H1 (cell line): Measurements from ENCODE around the gene IFT81. TPM values are rescaled to one million over a fixed set of nuclear protein-coding genes. Genes with fewer than 3 reads are reported as not detected.

Source experiments
- CTCF ChIA-PET: fragments of 300-600 bp; sonication (Branson Sonifier 250); formaldehyde crosslinking; loops from one replicate; lab custom pipeline; 2021; ENCODE audit not compliant: partially characterized antibody; lab: Charles Lee
- POLR2A ChIA-PET: fragments of 300-600 bp; sonication (Branson Sonifier 250); formaldehyde crosslinking; loops from one replicate; lab custom pipeline; 2021; ENCODE audit warnings: inconsistent platforms; ENCODE audit not compliant: partially characterized antibody; lab: Charles Lee
- DNase-seq, 2 experiments: peaks; one replicate each; pipeline versions ENCODE4 v3.0.0 to v3.0.0-alpha.2; 2010 to 2022; ENCODE audit warnings: low spot score in 2 of 2, low read depth in 1 of 2, mixed read lengths in 1 of 2
- FAIRE-seq: peaks from 2 replicates; lab custom pipeline; 2011; peaks lifted over from hg19 to GRCh38; lab: Jason Lieb, UNC
- H2AFZ ChIP-seq: 2 replicates; pipeline ENCODE4 v1.8.1; 2012; ENCODE audit warnings: low read length, inconsistent platforms
- H2AK5ac ChIP-seq: 2 replicates; pipeline ENCODE4 v1.6.1; 2013; ENCODE audit warnings: low read depth, low read length
- H2BK120ac ChIP-seq: replicated peaks from 2 replicates; pipeline ENCODE3; 2013; ENCODE audit warnings: low read depth, low read length, inconsistent platforms
- H2BK12ac ChIP-seq: 2 replicates; pipeline ENCODE4 v1.6.1; 2013; ENCODE audit warnings: low read depth, low read length
- H2BK15ac ChIP-seq: 2 replicates; pipeline ENCODE4 v1.6.1; 2013; ENCODE audit warnings: low read length
- H2BK20ac ChIP-seq: 2 replicates; pipeline ENCODE4 v1.6.1; 2013; ENCODE audit warnings: low read length
- H2BK5ac ChIP-seq: 2 replicates; pipeline ENCODE4 v1.6.1; 2013; ENCODE audit warnings: low read depth, low read length
- H3K14ac ChIP-seq: 2 replicates; pipeline ENCODE4 v1.6.1; 2013; ENCODE audit warnings: inconsistent platforms; ENCODE audit not compliant: insufficient read length
- H3K18ac ChIP-seq: 2 replicates; pipeline ENCODE4 v1.6.1; 2013; ENCODE audit warnings: low read length; ENCODE audit errors: extremely low read depth
- H3K23ac ChIP-seq: 2 replicates; pipeline ENCODE4 v1.6.1; 2013; ENCODE audit warnings: inconsistent platforms; ENCODE audit not compliant: insufficient read length
- H3K23me2 ChIP-seq: 2 replicates; pipeline ENCODE4 v1.6.1; 2013; ENCODE audit warnings: low read depth, low read length
- H3K27ac ChIP-seq: 2 replicates; pipeline ENCODE4 v1.6.1; 2011; ENCODE audit warnings: low read depth, low read length, inconsistent platforms
- H3K27me3 ChIP-seq, 4 experiments: replicated peaks in 1 of 4; 1 replicate in 1 of 4; 2 replicates in 3 of 4; pipeline versions ENCODE4 v1.6.1 to v1.8.1; 2011 to 2013; ENCODE audit warnings: low read length in 3 of 4, mild to moderate bottlenecking in 3 of 4, inconsistent platforms in 2 of 4, mixed read lengths in 2 of 4, moderate library complexity in 1 of 4; ENCODE audit not compliant: control insufficient read depth in 3 of 4, insufficient read depth in 3 of 4; ENCODE audit errors: extremely low read depth in 1 of 4
- H3K36me3 ChIP-seq, 4 experiments: 2 replicates each; pipeline versions ENCODE4 v1.6.1 to v1.8.1; 2011 to 2013; ENCODE audit warnings: mild to moderate bottlenecking in 4 of 4, low read length in 3 of 4, moderate library complexity in 2 of 4, control low read depth in 1 of 4, inconsistent platforms in 1 of 4; ENCODE audit not compliant: insufficient read depth in 4 of 4, control insufficient read depth in 2 of 4
- H3K4ac ChIP-seq: replicated peaks from 2 replicates; pipeline ENCODE3; 2013; ENCODE audit warnings: low read length, low read depth, mixed read lengths, inconsistent platforms; ENCODE audit not compliant: insufficient read length
- H3K4me1 ChIP-seq, 4 experiments: replicated peaks in 1 of 4; 1 replicate in 1 of 4; 2 replicates in 3 of 4; pipeline versions ENCODE4 v1.6.1 to v1.8.1; 2011 to 2013; ENCODE audit warnings: low read length in 3 of 4, inconsistent platforms in 2 of 4, mixed read lengths in 1 of 4; ENCODE audit not compliant: insufficient read depth in 4 of 4, control insufficient read depth in 3 of 4
- H3K4me2 ChIP-seq, 2 experiments: 2 replicates each; pipeline versions ENCODE4 v1.6.1 to v1.8.1; 2011 to 2013; ENCODE audit warnings: low read depth in 2 of 2, low read length in 2 of 2, control low read depth in 1 of 2, inconsistent platforms in 1 of 2, mild to moderate bottlenecking in 1 of 2; ENCODE audit not compliant: insufficient read depth in 1 of 2
- H3K4me3 ChIP-seq, 4 experiments: fragments of 200-600, 300-600 bp in 1 of 4; sonication (generic), shearing (Covaris generic), sonication (Bioruptor Twin) in 1 of 4; 2 replicates each; pipeline versions ENCODE4 v1.5.1 to v1.8.1; 2011 to 2016; ENCODE audit warnings: low read length in 4 of 4, low read depth in 3 of 4, control low read depth in 2 of 4, inconsistent platforms in 2 of 4, mild to moderate bottlenecking in 2 of 4, mixed read lengths in 1 of 4, moderate library complexity in 1 of 4; ENCODE audit not compliant: insufficient read depth in 2 of 4; ENCODE audit errors: extremely low read depth in 1 of 4
- H3K56ac ChIP-seq: replicated peaks from 2 replicates; pipeline ENCODE3; 2013; ENCODE audit warnings: low read depth, mild to moderate bottlenecking, mixed read lengths, low read length, inconsistent platforms; ENCODE audit not compliant: insufficient read length
- H3K79me1 ChIP-seq: 2 replicates; pipeline ENCODE4 v1.6.1; 2013; ENCODE audit warnings: low read depth, low read length, control low read depth
- H3K79me2 ChIP-seq, 2 experiments: 2 replicates each; pipeline versions ENCODE4 v1.6.1 to v1.8.1; 2012 to 2013; ENCODE audit warnings: low read length in 2 of 2, mild to moderate bottlenecking in 2 of 2, inconsistent platforms in 1 of 2; ENCODE audit not compliant: insufficient read depth in 2 of 2, control insufficient read depth in 1 of 2
- H3K9ac ChIP-seq, 4 experiments: replicated peaks in 1 of 4; 1 replicate in 1 of 4; 2 replicates in 3 of 4; pipeline versions ENCODE4 v1.6.1 to v1.8.1; 2011 to 2013; ENCODE audit warnings: low read depth in 3 of 4, low read length in 3 of 4, control low read depth in 2 of 4, mild to moderate bottlenecking in 2 of 4, moderate library complexity in 2 of 4, inconsistent platforms in 1 of 4; ENCODE audit errors: extremely low read depth in 1 of 4
- H3K9me3 ChIP-seq, 2 experiments: 2 replicates each; pipeline versions ENCODE4 v1.6.1 to v1.8.1; 2012 to 2013; ENCODE audit warnings: mild to moderate bottlenecking in 2 of 2, moderate library complexity in 2 of 2, control low read depth in 1 of 2, inconsistent platforms in 1 of 2, low read depth in 1 of 2, low read length in 1 of 2, mixed read lengths in 1 of 2; ENCODE audit not compliant: insufficient read depth in 2 of 2
- H4K20me1 ChIP-seq, 2 experiments: replicated peaks in 1 of 2; 2 replicates each; pipeline versions ENCODE3 to v1.8.1; 2011 to 2013; ENCODE audit warnings: inconsistent platforms in 2 of 2, low read length in 2 of 2, mild to moderate bottlenecking in 1 of 2; ENCODE audit not compliant: insufficient read depth in 2 of 2, control insufficient read depth in 1 of 2
- H4K5ac ChIP-seq: 2 replicates; pipeline ENCODE4 v1.6.1; 2013; ENCODE audit warnings: low read length, low read depth, mixed read lengths, inconsistent platforms; ENCODE audit not compliant: insufficient read length
- H4K8ac ChIP-seq: 2 replicates; pipeline ENCODE4 v1.8.0; 2013; ENCODE audit warnings: mild to moderate bottlenecking, moderate library complexity, low read length, inconsistent platforms; ENCODE audit not compliant: insufficient read depth; ENCODE audit errors: extremely low read depth
- H4K91ac ChIP-seq: replicated peaks from 2 replicates; pipeline ENCODE3; 2013; ENCODE audit warnings: low read length, mixed read lengths, inconsistent platforms; ENCODE audit not compliant: insufficient read length
- BCL11A ChIP-seq, 2 experiments: IDR thresholded peaks; one replicate each; pipeline ENCODE4 v1.6.1; 2011; ENCODE audit warnings: low read depth in 2 of 2, low read length in 2 of 2, mild to moderate bottlenecking in 2 of 2
- EP300 ChIP-seq, 2 experiments: IDR thresholded peaks; 1 replicate in 1 of 2; 2 replicates in 1 of 2; pipeline ENCODE4 v1.6.1; 2011 to 2012; ENCODE audit warnings: low read depth in 2 of 2, low read length in 2 of 2, mild to moderate bottlenecking in 2 of 2, borderline replicate concordance in 1 of 2, inconsistent platforms in 1 of 2, moderate library complexity in 1 of 2
- GTF2F1 ChIP-seq: IDR thresholded peaks from 2 replicates; pipeline ENCODE4 v1.6.1; 2012; ENCODE audit warnings: low read depth, low read length, improper control_type of control experiment, borderline replicate concordance
- JUN ChIP-seq: IDR thresholded peaks from 2 replicates; pipeline ENCODE4 v1.6.1; 2011; ENCODE audit warnings: low read depth, mild to moderate bottlenecking, improper control_type of control experiment, low read length
- POLR2AphosphoS5 ChIP-seq: IDR thresholded peaks from 2 replicates; pipeline ENCODE4 v1.6.1; 2011; ENCODE audit warnings: low read depth, low read length
- SIX5 ChIP-seq: IDR thresholded peaks from 2 replicates; pipeline ENCODE4 v1.6.1; 2011; ENCODE audit warnings: mild to moderate bottlenecking, low read depth, low read length
- SP4 ChIP-seq: IDR thresholded peaks from 2 replicates; pipeline ENCODE4 v1.6.1; 2012; ENCODE audit warnings: low read length, inconsistent platforms
- WGBS, 2 experiments: shearing (Covaris generic) in 1 of 2; methylation state at CpG; one replicate each; pipeline versions ENCODE4 v1.1.6 to v1.1.7; 2013 to 2015; ENCODE audit warnings: low lambda C conversion rate in 2 of 2, mixed read lengths in 2 of 2, inconsistent platforms in 1 of 2, low coverage in 1 of 2, missing lambda C conversion rate in 1 of 2; ENCODE audit not compliant: insufficient replicate concordance in 2 of 2, insufficient coverage in 1 of 2, insufficient read length in 1 of 2; ENCODE audit errors: extremely low coverage in 1 of 2, missing lambda C conversion rate in 1 of 2; 5-methylcytosine and 5-hydroxymethylcytosine counted together
- polyA plus RNA-seq, 7 experiments: library from polyadenylated mRNA; depleted of rRNA in 3 of 7; stranded (reverse) in 5 of 7; unstranded in 2 of 7; fragments of >200 nt in 5 of 7; fragments of 200-250 nt in 2 of 7; gene quantifications; 1 replicate in 5 of 7; 2 replicates in 1 of 7; 4 replicates in 1 of 7; pipeline versions ENCODE4 v1.2.1 to v1.2.3, GENCODE V29; 2011 to 2013; ENCODE audit warnings: missing spikeins in 2 of 7, mixed read lengths in 2 of 7
- total RNA-seq: library from RNA; stranded (reverse); fragmentation: NEBNext Ultra II Directional; extraction: Animal tissue kit (Norgen Biotek cat#: 25700); gene quantifications from 2 replicates; pipeline ENCODE4 v1.2.1, GENCODE V29; 2021

The IFT81 gene
- total and polyA plus RNA-seq, 2 of the 8 experiments (the other 6 are each of a cell fraction or from before 2014, with no cell fraction given), result 4.1 to 14.5 TPM

- TF ChIP-seq EP300 (IDR thresholded peaks at IDR 0.05; ENCODE audit: borderline replicate concordance in 1 of 2, low read depth in 2 of 2, low read length in 2 of 2) (no peak), SIX5 (no peak), SP4 (no peak), GTF2F1 (no peak), POLR2AphosphoS5 (no peak), BCL11A (IDR thresholded peaks at IDR 0.05; ENCODE audit: low read depth in 2 of 2, low read length in 2 of 2) (no peak), JUN (no peak)
- TF ChIP-seq, all 59 proteins: peak for 0
- no peak overlapping the region for H4K91ac ChIP-seq
- no peak for FAIRE-seq
- WGBS, 2 experiments, result 88% methylated on average over 12 of the region's 12 CpGs; no CpG with 5 or more reads in 1 of the 2 experiments
- H3K9ac ChIP-seq, result no peak overlapping the region
- H2BK15ac ChIP-seq, result no peak overlapping the region
- H3K36me3 ChIP-seq, result no peaks in the 10 kb centered on the region
- H4K8ac ChIP-seq, result no peak overlapping the region
- H4K20me1 ChIP-seq, result no peaks in the 10 kb centered on the region
- H2AK5ac ChIP-seq, result no peak overlapping the region
- no peak overlapping the region for H3K4me3 ChIP-seq
- no peak overlapping the region for H4K5ac ChIP-seq
- H3K27me3 ChIP-seq, result no peaks in the 10 kb centered on the region
- H3K18ac ChIP-seq, result no peak overlapping the region
- H3K23me2 ChIP-seq, result no peaks in the 10 kb centered on the region
- ChIA-PET CTCF (interaction anchor here (1.1 to 1.4 kb wide), 2 partner anchors 11 to 21 kb away, joined by 3 to 4 read pairs; no protein-coding TSS in a partner anchor), POLR2A (interaction anchor here (0.7 to 1.4 kb wide), 4 partner anchors 8 to 23 kb away, joined by 3 to 4 read pairs (median 4); partner anchors contain the start of gene ATP2A2)
- no peaks in the 10 kb centered on the region for H3K79me1 ChIP-seq
- no peak overlapping the region for H2BK120ac ChIP-seq
- no peak overlapping the region for H3K23ac ChIP-seq
- no peak overlapping the region for H3K14ac ChIP-seq
- H2BK5ac ChIP-seq, result no peak overlapping the region
- no peaks in the 10 kb centered on the region for H3K9me3 ChIP-seq
- H3K56ac ChIP-seq, result no peak overlapping the region
- peaks cover 0 to 2% (median 0%) of the 10 kb centered on the region in 4 experiments; a peak in 1 of 7 replicates for H3K4me1 ChIP-seq
- no peak overlapping the region for H3K4me2 ChIP-seq
- no peak overlapping the region for H3K27ac ChIP-seq
- H2AFZ ChIP-seq, result no peak overlapping the region
- H2BK20ac ChIP-seq, result no peak overlapping the region
- no peak for DNase-seq
- H2BK12ac ChIP-seq, result no peak overlapping the region
- no peak overlapping the region for H3K4ac ChIP-seq
- no peaks in the 10 kb centered on the region for H3K79me2 ChIP-seq
These were observed 134.3 kb downstream of the IFT81 start for GRCh38 chr12:110258466-110258865.
